Measurements from ENCODE around the gene MT1B. TPM values are rescaled to one million over a fixed set of nuclear protein-coding genes. Genes with fewer than 3 reads are reported as not detected.

MT1B gene
- total and polyA plus RNA-seq, 2 of the 13 experiments (the other 11 are each of a cell fraction or from before 2014, with no cell fraction given) = 0.89 TPM; not detected in 1

- POLR2A ChIA-PET = no interaction called here
- peak within 1 kb of the TSS; percentile 7; the same call in 1 of the 2 replicates for H3K9ac ChIP-seq (ENCODE audit: insufficient read depth, low read depth, low read length)
- CTCF ChIA-PET (ENCODE audit: low intra/inter-chr PET ratio, low total read pairs) = no interaction called here
- peaks cover 8 to 83% of the 10 kb centered on the region in 2 experiments; a peak in 4 of 5 replicates for H3K27me3 ChIP-seq (ENCODE audit: control insufficient read depth in 1 of 2, insufficient read depth in 2 of 2, low read length in 2 of 2)
- H3K9me3 ChIP-seq (ENCODE audit: low read length) = no peaks in the 10 kb centered on the region
- in situ Hi-C loops (cut with HindIII; ENCODE audit: extremely low pct_ligation_motif_present, low pct_unique_long_range_greater_than_20kb) (no loop called here), intact Hi-C loops (cut with micrococcal nuclease; ENCODE audit: unreplicated experiment) (no loop called here)
- H3K4me3 ChIP-seq (replicated peaks in 1 of 3; ENCODE audit: insufficient read depth in 1 of 3, low read depth in 2 of 3, low read length in 3 of 3) = peak within 1 kb of the TSS; percentile 41 to 73 (median 54); a peak in 4 of 6 replicates
- no peak for FAIRE-seq
- no peak within 1 kb of the TSS for H2AFZ ChIP-seq (ENCODE audit: low read length)
- WGBS (ENCODE audit: low lambda C conversion rate) = under 1% methylated on average over 21 of the region's 61 CpGs
- no peaks in the 10 kb centered on the region for H3K79me2 ChIP-seq (ENCODE audit: insufficient read depth, low read length)
- peak within 1 kb of the TSS; percentile 77 for H3K4me2 ChIP-seq (ENCODE audit: low read depth, low read length)
- BruUV-seq (replicated peaks) = no TSS peak
- no peaks in the 10 kb centered on the region for H3K36me3 ChIP-seq (replicated peaks in 1 of 2; ENCODE audit: control insufficient read depth in 1 of 2, insufficient read depth in 2 of 2, low read length in 2 of 2)
- no peak for DNase-seq (ENCODE audit: low spot score)
- ATAC-seq = peak; percentile 72
- H4K20me1 ChIP-seq (ENCODE audit: insufficient read depth, low read length) = no peaks in the 10 kb centered on the region
- H3K27ac ChIP-seq (ENCODE audit: extremely low read length, insufficient read depth, low read length) = no peak within 1 kb of the TSS
- peaks cover 24% of the 10 kb centered on the region for H3K4me1 ChIP-seq (ENCODE audit: insufficient read depth, low read length)
- TF ChIP-seq, protein P1, sequence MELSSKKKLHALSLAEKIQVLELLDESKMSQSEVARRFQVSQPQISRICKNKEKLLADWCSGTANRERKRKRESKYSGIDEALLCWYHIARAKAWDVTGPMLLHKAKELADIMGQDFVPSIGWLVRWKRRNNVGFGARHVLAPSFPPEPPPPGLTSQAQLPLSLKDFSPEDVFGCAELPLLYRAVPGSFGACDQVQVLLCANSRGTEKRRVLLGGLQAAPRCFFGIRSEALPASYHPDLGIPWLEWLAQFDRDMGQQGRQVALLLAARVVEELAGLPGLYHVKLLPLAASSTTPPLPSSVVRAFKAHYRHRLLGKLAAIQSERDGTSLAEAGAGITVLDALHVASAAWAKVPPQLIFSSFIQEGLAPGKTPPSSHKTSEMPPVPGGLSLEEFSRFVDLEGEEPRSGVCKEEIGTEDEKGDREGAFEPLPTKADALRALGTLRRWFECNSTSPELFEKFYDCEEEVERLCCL (CRISPR knock-in tag; IDR thresholded peaks at IDR 0.05; ENCODE audit: borderline replicate concordance) = 0 out of 2 replicates have a peak, but pooled peaks have one; percentile 65
- no peak for TF ChIP-seq TRIM24 (CRISPR knock-in tag; IDR thresholded peaks at IDR 0.05)
- TF ChIP-seq ZNF224 (CRISPR knock-in tag; IDR thresholded peaks at IDR 0.05) = peak; percentile 43; the same call in 1 of the 2 replicates
- no peak for TF ChIP-seq NFAT5 (CRISPR knock-in tag; IDR thresholded peaks at IDR 0.05)
- peak; percentile 24; the same call in 1 of the 2 replicates for TF ChIP-seq UBTF (CRISPR knock-in tag; IDR thresholded peaks at IDR 0.05)
- TF ChIP-seq, protein P2, sequence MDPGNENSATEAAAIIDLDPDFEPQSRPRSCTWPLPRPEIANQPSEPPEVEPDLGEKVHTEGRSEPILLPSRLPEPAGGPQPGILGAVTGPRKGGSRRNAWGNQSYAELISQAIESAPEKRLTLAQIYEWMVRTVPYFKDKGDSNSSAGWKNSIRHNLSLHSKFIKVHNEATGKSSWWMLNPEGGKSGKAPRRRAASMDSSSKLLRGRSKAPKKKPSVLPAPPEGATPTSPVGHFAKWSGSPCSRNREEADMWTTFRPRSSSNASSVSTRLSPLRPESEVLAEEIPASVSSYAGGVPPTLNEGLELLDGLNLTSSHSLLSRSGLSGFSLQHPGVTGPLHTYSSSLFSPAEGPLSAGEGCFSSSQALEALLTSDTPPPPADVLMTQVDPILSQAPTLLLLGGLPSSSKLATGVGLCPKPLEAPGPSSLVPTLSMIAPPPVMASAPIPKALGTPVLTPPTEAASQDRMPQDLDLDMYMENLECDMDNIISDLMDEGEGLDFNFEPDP (CRISPR knock-in tag; conservative IDR thresholded peaks at IDR 0.05) = no peak
- no peak for TF ChIP-seq CENPT (CRISPR knock-in tag; IDR thresholded peaks at IDR 0.05; ENCODE audit: low read depth)
- TF ChIP-seq ZNF709 (CRISPR knock-in tag; IDR thresholded peaks at IDR 0.05) = no peak
- 0 out of 2 replicates have a peak, but pooled peaks have one; percentile 12 for TF ChIP-seq GATAD1 (CRISPR knock-in tag; IDR thresholded peaks at IDR 0.05)
- no peak for TF ChIP-seq CBFB (CRISPR knock-in tag; IDR thresholded peaks at IDR 0.05)
- no peak for TF ChIP-seq ZBTB7B (CRISPR knock-in tag; IDR thresholded peaks at IDR 0.05)
- no peak for TF ChIP-seq ZKSCAN1 (IDR thresholded peaks at IDR 0.05; ENCODE audit: low read length)
- TF ChIP-seq ZNF138 (CRISPR knock-in tag; IDR thresholded peaks at IDR 0.05; ENCODE audit: low read depth) = no peak
Measured at GRCh38 chr16:56632156-56632847, 19.4 kb upstream of the MT1B start, which contains the start of gene MT1M. Gene MT1M, plus strand, starts transcription at chr16:56632659. Its CDS starts 73 bp downstream, at chr16:56632732.
